ENCODE data around the gene FXYD7.
A peak's percentile ranks its signal among the peaks of the same experiment; 100 is the strongest.

FXYD7 gene

GRCh38 chr19:35109395-35110112 lies 33.5 kb upstream of the FXYD7 start:
- FAIRE-seq, result no peak
- no peak for DNase-seq (ENCODE audit: insufficient read length, low spot score)

- FAIRE-seq, result no peak
- DNase-seq (ENCODE audit: insufficient read length, low spot score), result no peak
Measured at GRCh38 chr19:35110974-35111373, 32.1 kb upstream of the FXYD7 start.

- FAIRE-seq (no peak), DNase-seq (ENCODE audit: insufficient read length, low spot score) (no peak)
Measured at GRCh38 chr19:35112995-35113688, 29.9 kb upstream of the FXYD7 start.

GRCh38 chr19:35114353-35115176 lies 28.5 kb upstream of the FXYD7 start:
- FAIRE-seq, result peak; percentile 52
- peak; percentile 86 for DNase-seq (ENCODE audit: insufficient read length, low spot score)

GRCh38 chr19:35115177-35115951 lies 27.7 kb upstream of the FXYD7 start, which contains the start of gene FXYD3:
TSS of gene FXYD3 (plus strand) at chr19:35115823. CDS start at chr19:35119377, 3,554 bp downstream.
- no peak for DNase-seq (ENCODE audit: insufficient read length, low spot score)

GRCh38 chr19:35116072-35116801 lies 26.8 kb upstream of the FXYD7 start:
- FAIRE-seq (no peak), DNase-seq (ENCODE audit: insufficient read length, low spot score) (no peak)

More at GRCh38 chr19:35115177-35115951, 27.7 kb upstream of the FXYD7 start, which contains the start of gene FXYD3:
- FAIRE-seq, result no peak

- DNase-seq (ENCODE audit: insufficient read length, low spot score) (no peak), FAIRE-seq (no peak)
Measured at GRCh38 chr19:35117116-35117515, 25.9 kb upstream of the FXYD7 start.

GRCh38 chr19:35117799-35118198 lies 25.3 kb upstream of the FXYD7 start:
- DNase-seq (ENCODE audit: insufficient read length, low spot score), result no peak
- FAIRE-seq, result no peak

GRCh38 chr19:35118268-35119020 lies 24.6 kb upstream of the FXYD7 start:
- FAIRE-seq, result no peak
- DNase-seq (ENCODE audit: insufficient read length, low spot score), result no peak

- FAIRE-seq (no peak), DNase-seq (ENCODE audit: insufficient read length, low spot score) (no peak)
Measured at GRCh38 chr19:35119091-35119490, 24.0 kb upstream of the FXYD7 start.

- DNase-seq (ENCODE audit: insufficient read length, low spot score), result no peak
- no peak for FAIRE-seq
Measured at GRCh38 chr19:35119578-35120155, 23.4 kb upstream of the FXYD7 start.

- DNase-seq (ENCODE audit: insufficient read length, low spot score) (no peak), FAIRE-seq (no peak)
Measured at GRCh38 chr19:35120492-35120891, 22.6 kb upstream of the FXYD7 start.

GRCh38 chr19:35120898-35121297 lies 22.2 kb upstream of the FXYD7 start:
- FAIRE-seq, result no peak
- DNase-seq (ENCODE audit: insufficient read length, low spot score), result no peak

GRCh38 chr19:35122687-35123551 lies 20.1 kb upstream of the FXYD7 start:
- FAIRE-seq (no peak), DNase-seq (ENCODE audit: insufficient read length, low spot score) (no peak)

GRCh38 chr19:35123573-35123972 lies 19.5 kb upstream of the FXYD7 start:
- FAIRE-seq (no peak), DNase-seq (ENCODE audit: insufficient read length, low spot score) (no peak)

GRCh38 chr19:35124098-35125060 lies 18.7 kb upstream of the FXYD7 start:
- FAIRE-seq, result peak; percentile 95
- DNase-seq (ENCODE audit: insufficient read length, low spot score), result peak; percentile 99

GRCh38 chr19:35125270-35125717 lies 17.8 kb upstream of the FXYD7 start:
- DNase-seq (ENCODE audit: insufficient read length, low spot score), result no peak
- FAIRE-seq, result no peak
